K562 (cell line): ENCODE results near the gene TMEM41B. TPM values are rescaled to one million over a fixed set of nuclear protein-coding genes. Genes with fewer than 3 reads are reported as not detected.
A peak's percentile ranks its signal among the peaks of the same experiment; 100 is the strongest.

Experiments used
- DNMT1 ChIP-seq: fragments of 450-650 bp; IDR thresholded peaks from 2 replicates; pipeline ENCODE4 v1.6.1; 2016; ENCODE audit warnings: antibody characterized with exemption, mild to moderate bottlenecking
- E2F3 ChIP-seq: fragments of 250-450 bp; sonication (Bioruptor Pico); IDR thresholded peaks from 2 replicates; pipeline ENCODE4 v1.4.0; 2020; ENCODE audit warnings: mild to moderate bottlenecking
- FOXJ2 ChIP-seq: fragments of 200-800 bp; sonication (Bioruptor generic); IDR thresholded peaks from 2 replicates; pipeline ENCODE4 v1.6.1; 2016; ENCODE audit warnings: missing genetic modification characterization, missing compliant biosample characterization
- FOXK2 ChIP-seq, 2 experiments: fragments of 450-650 bp; IDR thresholded peaks in 1 of 2; conservative IDR thresholded peaks in 1 of 2; 2 replicates each; pipeline ENCODE4 v1.6.1; 2016; ENCODE audit warnings: low read depth in 2 of 2, mild to moderate bottlenecking in 1 of 2
- MTA3 ChIP-seq: fragments of 450-650 bp; formaldehyde crosslinking; IDR thresholded peaks from 2 replicates; pipeline ENCODE4 v1.6.1; 2017; ENCODE audit warnings: mild to moderate bottlenecking, borderline replicate concordance
- POLR2H ChIP-seq: IDR thresholded peaks from 2 replicates; pipeline ENCODE4 v1.6.1; 2016; ENCODE audit warnings: missing genetic modification characterization, low read depth, mild to moderate bottlenecking, control low read depth, missing compliant biosample characterization, moderate library complexity
- RNF2 ChIP-seq: sonication (generic); IDR thresholded peaks from 2 replicates; pipeline ENCODE4 v1.6.1; 2016
- ZNF146 ChIP-seq: IDR thresholded peaks from one replicate; pipeline ENCODE4 v1.6.1; 2018; ENCODE audit warnings: missing compliant biosample characterization; ENCODE audit not compliant: unreplicated experiment
- polyA plus RNA-seq, 8 experiments: library from polyadenylated mRNA; depleted of rRNA in 4 of 8; stranded (reverse) in 5 of 8; unstranded in 3 of 8; fragments of >200 nt; fragmentation: Nextera tagmentation in 2 of 8; fragmentation: Illumina TruSeq in 1 of 8; extraction: Ambion mirVana in 2 of 8; extraction: Trizol in 1 of 8; gene quantifications; 2 replicates each; pipeline versions ENCODE4 v1.2.1 to v1.2.3, GENCODE V29; 2011 to 2014; ENCODE audit warnings: inconsistent platforms in 1 of 8, missing spikeins in 1 of 8
- total RNA-seq, 7 experiments: library from RNA; depleted of rRNA in 6 of 7; stranded (reverse); fragments of >200 nt in 6 of 7; fragmentation: Illumina TruSeq in 2 of 7; extraction: Trizol in 2 of 7; gene quantifications; 2 replicates each; pipeline versions ENCODE4 v1.2.1 to v1.2.3, GENCODE V29; 2011 to 2021; ENCODE audit warnings: low replicate concordance in 1 of 7
- TF ChIP-seq, protein P1 (sequence below): fragments of 450-650 bp; IDR thresholded peaks from 2 replicates; pipeline ENCODE4 v1.6.1; 2016
- TF ChIP-seq, protein P2 (sequence below): fragments of 450-650 bp; IDR thresholded peaks from 2 replicates; pipeline ENCODE4 v1.6.1; 2016; ENCODE audit warnings: antibody characterized with exemption
- TF ChIP-seq, protein P3 (sequence below): fragments of 450-650 bp; IDR thresholded peaks from 2 replicates; pipeline ENCODE4 v1.6.1; 2017; ENCODE audit warnings: antibody characterized with exemption
- TF ChIP-seq, protein P4 (sequence below), 2 experiments: fragments of 450-650 bp; IDR thresholded peaks; 2 replicates each; pipeline ENCODE4 v1.6.1; 2018; ENCODE audit warnings: mild to moderate bottlenecking in 2 of 2, low read depth in 1 of 2; ENCODE audit not compliant: partially characterized antibody in 2 of 2
- TF ChIP-seq, protein P5 (sequence below): IDR thresholded peaks from 2 replicates; pipeline ENCODE4 v1.6.1; 2014; ENCODE audit warnings: antibody characterized with exemption
- TF ChIP-seq, protein P6 (sequence below): sonication (generic); IDR thresholded peaks from 2 replicates; pipeline ENCODE4 v1.6.1; 2016

Gene TMEM41B
- total and polyA plus RNA-seq, 9 of the 15 experiments (the other 6 are each of a cell fraction or from before 2014, with no cell fraction given), result 17.1 to 89.6 (median 48.7) TPM

DNA sequence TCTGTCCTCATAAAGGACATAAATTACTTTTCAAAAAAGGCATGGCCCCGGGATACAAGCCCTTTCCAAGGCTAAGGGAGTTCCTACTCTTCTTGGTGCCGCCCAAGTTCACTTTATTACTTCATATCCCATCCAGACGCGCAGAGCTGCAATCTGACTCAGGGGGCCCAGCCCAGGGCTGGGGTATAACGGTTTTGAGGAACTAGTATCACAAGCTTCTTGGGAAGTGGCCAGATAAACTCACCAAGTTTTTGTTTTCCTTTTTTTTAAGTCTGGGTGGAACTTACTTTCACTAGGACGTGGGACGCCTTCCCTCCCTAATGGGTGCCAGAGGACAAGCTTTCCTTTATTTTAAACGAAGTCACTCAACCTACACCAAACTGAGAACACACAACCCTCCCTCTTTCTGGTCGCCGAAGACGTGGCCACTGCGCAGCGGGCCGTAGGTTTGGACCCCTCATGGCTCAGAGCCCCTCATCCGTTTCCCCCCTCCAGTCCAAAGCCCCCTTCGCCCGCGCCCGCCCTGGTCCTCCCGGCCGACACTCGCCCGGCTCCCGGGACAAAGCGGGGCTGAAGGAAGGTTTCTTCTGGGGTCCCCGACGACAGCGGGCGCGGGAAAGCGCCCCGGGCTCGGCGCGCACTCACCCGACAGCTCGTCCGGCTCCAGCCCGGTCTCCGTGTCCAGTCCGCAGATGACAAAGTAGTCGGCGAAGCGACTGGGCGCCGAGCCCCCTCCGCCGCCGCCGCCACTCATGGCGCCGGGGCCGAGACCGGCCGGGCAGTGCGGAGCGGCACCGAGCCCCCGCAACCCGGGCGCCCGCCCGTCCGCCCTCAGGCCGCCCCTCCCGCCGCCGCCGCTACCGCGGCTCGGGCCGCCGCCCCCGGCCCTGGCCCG, 49.8 kb downstream of the TMEM41B start (continued):
- TF ChIP-seq, protein P1, sequence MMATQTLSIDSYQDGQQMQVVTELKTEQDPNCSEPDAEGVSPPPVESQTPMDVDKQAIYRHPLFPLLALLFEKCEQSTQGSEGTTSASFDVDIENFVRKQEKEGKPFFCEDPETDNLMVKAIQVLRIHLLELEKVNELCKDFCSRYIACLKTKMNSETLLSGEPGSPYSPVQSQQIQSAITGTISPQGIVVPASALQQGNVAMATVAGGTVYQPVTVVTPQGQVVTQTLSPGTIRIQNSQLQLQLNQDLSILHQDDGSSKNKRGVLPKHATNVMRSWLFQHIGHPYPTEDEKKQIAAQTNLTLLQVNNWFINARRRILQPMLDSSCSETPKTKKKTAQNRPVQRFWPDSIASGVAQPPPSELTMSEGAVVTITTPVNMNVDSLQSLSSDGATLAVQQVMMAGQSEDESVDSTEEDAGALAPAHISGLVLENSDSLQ, result no peak
- TF ChIP-seq, protein P2, sequence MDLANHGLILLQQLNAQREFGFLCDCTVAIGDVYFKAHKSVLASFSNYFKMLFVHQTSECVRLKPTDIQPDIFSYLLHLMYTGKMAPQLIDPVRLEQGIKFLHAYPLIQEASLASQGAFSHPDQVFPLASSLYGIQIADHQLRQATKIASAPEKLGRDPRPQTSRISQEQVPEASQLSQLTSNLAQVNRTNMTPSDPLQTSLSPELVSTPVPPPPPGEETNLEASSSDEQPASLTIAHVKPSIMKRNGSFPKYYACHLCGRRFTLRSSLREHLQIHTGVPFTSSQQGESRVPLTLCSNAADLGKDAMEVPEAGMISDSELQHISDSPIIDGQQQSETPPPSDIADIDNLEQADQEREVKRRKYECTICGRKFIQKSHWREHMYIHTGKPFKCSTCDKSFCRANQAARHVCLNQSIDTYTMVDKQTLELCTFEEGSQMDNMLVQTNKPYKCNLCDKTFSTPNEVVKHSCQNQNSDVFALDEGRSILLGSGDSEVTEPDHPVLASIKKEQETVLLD, result no peak
- TF ChIP-seq, protein P3, sequence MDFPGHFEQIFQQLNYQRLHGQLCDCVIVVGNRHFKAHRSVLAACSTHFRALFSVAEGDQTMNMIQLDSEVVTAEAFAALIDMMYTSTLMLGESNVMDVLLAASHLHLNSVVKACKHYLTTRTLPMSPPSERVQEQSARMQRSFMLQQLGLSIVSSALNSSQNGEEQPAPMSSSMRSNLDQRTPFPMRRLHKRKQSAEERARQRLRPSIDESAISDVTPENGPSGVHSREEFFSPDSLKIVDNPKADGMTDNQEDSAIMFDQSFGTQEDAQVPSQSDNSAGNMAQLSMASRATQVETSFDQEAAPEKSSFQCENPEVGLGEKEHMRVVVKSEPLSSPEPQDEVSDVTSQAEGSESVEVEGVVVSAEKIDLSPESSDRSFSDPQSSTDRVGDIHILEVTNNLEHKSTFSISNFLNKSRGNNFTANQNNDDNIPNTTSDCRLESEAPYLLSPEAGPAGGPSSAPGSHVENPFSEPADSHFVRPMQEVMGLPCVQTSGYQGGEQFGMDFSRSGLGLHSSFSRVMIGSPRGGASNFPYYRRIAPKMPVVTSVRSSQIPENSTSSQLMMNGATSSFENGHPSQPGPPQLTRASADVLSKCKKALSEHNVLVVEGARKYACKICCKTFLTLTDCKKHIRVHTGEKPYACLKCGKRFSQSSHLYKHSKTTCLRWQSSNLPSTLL, result no peak
- TF ChIP-seq E2F3 (CRISPR knock-in tag), result no peak
- TF ChIP-seq MTA3, result no peak
- no peak for TF ChIP-seq DNMT1
- TF ChIP-seq RNF2, result no peak
- TF ChIP-seq FOXJ2 (tag), result 0 out of 2 replicates have a peak, but pooled peaks have one; percentile 29
- TF ChIP-seq, protein P4, sequence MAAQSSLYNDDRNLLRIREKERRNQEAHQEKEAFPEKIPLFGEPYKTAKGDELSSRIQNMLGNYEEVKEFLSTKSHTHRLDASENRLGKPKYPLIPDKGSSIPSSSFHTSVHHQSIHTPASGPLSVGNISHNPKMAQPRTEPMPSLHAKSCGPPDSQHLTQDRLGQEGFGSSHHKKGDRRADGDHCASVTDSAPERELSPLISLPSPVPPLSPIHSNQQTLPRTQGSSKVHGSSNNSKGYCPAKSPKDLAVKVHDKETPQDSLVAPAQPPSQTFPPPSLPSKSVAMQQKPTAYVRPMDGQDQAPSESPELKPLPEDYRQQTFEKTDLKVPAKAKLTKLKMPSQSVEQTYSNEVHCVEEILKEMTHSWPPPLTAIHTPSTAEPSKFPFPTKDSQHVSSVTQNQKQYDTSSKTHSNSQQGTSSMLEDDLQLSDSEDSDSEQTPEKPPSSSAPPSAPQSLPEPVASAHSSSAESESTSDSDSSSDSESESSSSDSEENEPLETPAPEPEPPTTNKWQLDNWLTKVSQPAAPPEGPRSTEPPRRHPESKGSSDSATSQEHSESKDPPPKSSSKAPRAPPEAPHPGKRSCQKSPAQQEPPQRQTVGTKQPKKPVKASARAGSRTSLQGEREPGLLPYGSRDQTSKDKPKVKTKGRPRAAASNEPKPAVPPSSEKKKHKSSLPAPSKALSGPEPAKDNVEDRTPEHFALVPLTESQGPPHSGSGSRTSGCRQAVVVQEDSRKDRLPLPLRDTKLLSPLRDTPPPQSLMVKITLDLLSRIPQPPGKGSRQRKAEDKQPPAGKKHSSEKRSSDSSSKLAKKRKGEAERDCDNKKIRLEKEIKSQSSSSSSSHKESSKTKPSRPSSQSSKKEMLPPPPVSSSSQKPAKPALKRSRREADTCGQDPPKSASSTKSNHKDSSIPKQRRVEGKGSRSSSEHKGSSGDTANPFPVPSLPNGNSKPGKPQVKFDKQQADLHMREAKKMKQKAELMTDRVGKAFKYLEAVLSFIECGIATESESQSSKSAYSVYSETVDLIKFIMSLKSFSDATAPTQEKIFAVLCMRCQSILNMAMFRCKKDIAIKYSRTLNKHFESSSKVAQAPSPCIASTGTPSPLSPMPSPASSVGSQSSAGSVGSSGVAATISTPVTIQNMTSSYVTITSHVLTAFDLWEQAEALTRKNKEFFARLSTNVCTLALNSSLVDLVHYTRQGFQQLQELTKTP (IDR thresholded peaks at IDR 0.05; ENCODE audit: low read depth in 1 of 2, partially characterized antibody in 2 of 2), result no peak
- no peak for TF ChIP-seq ZNF146 (CRISPR knock-in tag)
- TF ChIP-seq, protein P5, sequence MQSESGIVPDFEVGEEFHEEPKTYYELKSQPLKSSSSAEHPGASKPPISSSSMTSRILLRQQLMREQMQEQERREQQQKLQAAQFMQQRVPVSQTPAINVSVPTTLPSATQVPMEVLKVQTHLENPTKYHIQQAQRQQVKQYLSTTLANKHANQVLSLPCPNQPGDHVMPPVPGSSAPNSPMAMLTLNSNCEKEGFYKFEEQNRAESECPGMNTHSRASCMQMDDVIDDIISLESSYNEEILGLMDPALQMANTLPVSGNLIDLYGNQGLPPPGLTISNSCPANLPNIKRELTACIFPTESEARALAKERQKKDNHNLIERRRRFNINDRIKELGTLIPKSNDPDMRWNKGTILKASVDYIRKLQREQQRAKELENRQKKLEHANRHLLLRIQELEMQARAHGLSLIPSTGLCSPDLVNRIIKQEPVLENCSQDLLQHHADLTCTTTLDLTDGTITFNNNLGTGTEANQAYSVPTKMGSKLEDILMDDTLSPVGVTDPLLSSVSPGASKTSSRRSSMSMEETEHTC, result no peak
- no peak for TF ChIP-seq FOXK2 (conservative IDR thresholded peaks at IDR 0.05 in 1 of 2, IDR thresholded peaks at IDR 0.05 in 1 of 2; ENCODE audit: low read depth in 2 of 2)
- TF ChIP-seq POLR2H, result no peak
- TF ChIP-seq, protein P6, sequence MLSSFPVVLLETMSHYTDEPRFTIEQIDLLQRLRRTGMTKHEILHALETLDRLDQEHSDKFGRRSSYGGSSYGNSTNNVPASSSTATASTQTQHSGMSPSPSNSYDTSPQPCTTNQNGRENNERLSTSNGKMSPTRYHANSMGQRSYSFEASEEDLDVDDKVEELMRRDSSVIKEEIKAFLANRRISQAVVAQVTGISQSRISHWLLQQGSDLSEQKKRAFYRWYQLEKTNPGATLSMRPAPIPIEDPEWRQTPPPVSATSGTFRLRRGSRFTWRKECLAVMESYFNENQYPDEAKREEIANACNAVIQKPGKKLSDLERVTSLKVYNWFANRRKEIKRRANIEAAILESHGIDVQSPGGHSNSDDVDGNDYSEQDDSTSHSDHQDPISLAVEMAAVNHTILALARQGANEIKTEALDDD, result peak; percentile 73
